GM13976 (cell line): ENCODE measurements around the gene PARD3.
A peak's percentile ranks its signal among the peaks of the same experiment; 100 is the strongest.

Source experiments
- DNase-seq: peaks from one replicate; pipeline ENCODE4 v3.0.0; 2012; ENCODE audit warnings: low spot score
- CTCF ChIP-seq: IDR thresholded peaks from 2 replicates; pipeline ENCODE4 v1.5.1; 2012; ENCODE audit warnings: borderline replicate concordance, mild to moderate bottlenecking; ENCODE audit not compliant: insufficient read depth; ENCODE audit errors: extremely low read depth, missing control alignments, control extremely low read depth
- in situ Hi-C: fragments of 300-500 bp; cut with MboI; formaldehyde crosslinking; loops from one replicate; pipeline ENCODE4 v1.12.0; 2022; ENCODE audit warnings: low sequenced_read_pairs, mixed read lengths, inconsistent platforms; ENCODE audit not compliant: unreplicated experiment

The PARD3 gene

GRCh38 chr10:34729619-34730018 lies 85.5 kb downstream of the PARD3 start:
- DNase-seq: no peak
- in situ Hi-C loops: no loop called here
- TF ChIP-seq CTCF: no peak

- no peak for TF ChIP-seq CTCF
- no peak for DNase-seq
- in situ Hi-C loops: no loop called here
These were observed 86.7 kb downstream of the PARD3 start for GRCh38 chr10:34728361-34728760.

GRCh38 chr10:34727595-34728033 lies 87.5 kb downstream of the PARD3 start:
- no peak for TF ChIP-seq CTCF
- in situ Hi-C loops: no loop called here
- DNase-seq: no peak

GRCh38 chr10:34726862-34727261 lies 88.2 kb downstream of the PARD3 start:
- in situ Hi-C loops: no loop called here
- no peak for DNase-seq
- TF ChIP-seq CTCF: no peak

- in situ Hi-C loops: no loop called here
- no peak for TF ChIP-seq CTCF
- DNase-seq: peak; percentile 44
These were observed 91.3 kb downstream of the PARD3 start for GRCh38 chr10:34723750-34724149.

GRCh38 chr10:34722404-34722803 lies 92.7 kb downstream of the PARD3 start:
- no peak for DNase-seq
- TF ChIP-seq CTCF: no peak
- in situ Hi-C loops: no loop called here

- DNase-seq: no peak
- TF ChIP-seq CTCF: no peak
- in situ Hi-C loops: no loop called here
These were observed 93.8 kb downstream of the PARD3 start for GRCh38 chr10:34721208-34721840.
